Adrenal gland (tissue), 12 donors: ENCODE data around the gene CD24. TPM values are rescaled to one million over a fixed set of nuclear protein-coding genes. Genes with fewer than 3 reads are reported as not detected.
"Not testable (repeated sequence)": the region's sequence is repeated elsewhere in the genome, so short reads cannot be mapped to it uniquely, and the experiment has no call there.

Experiments used
- DNase-seq, 7 donors: peaks; one replicate each; pipeline ENCODE4 v3.0.0-alpha.2; 2019 to 2020
- H3K27ac ChIP-seq, 5 donors: fragments of 200-600 bp; sonication (generic) in 4 of 5; 1 replicate in 3 of 5; 2 replicates in 2 of 5; pipeline versions ENCODE4 v1.5.1 to v1.8.0; 2016 to 2020; ENCODE audit warnings: mild to moderate bottlenecking in 1 of 5
- H3K27me3 ChIP-seq: fragments of 200-600 bp; 2 replicates; pipeline ENCODE4 v1.8.0; 2021
- H3K36me3 ChIP-seq, 2 donors: fragments of 200-600 bp; replicated peaks in 1 of 2; 1 replicate in 1 of 2; 2 replicates in 1 of 2; pipeline versions ENCODE4 v1.5.1 to v1.8.0; 2018 to 2022
- H3K4me1 ChIP-seq, 2 donors: fragments of 200-600 bp; replicated peaks in 1 of 2; 1 replicate in 1 of 2; 2 replicates in 1 of 2; pipeline versions ENCODE4 v1.5.1 to v1.8.0; 2018 to 2021
- H3K4me3 ChIP-seq, 4 donors: fragments of 200-600 bp; sonication (generic) in 3 of 4; one replicate each; pipeline ENCODE4 v1.5.1; 2016 to 2018
- H3K9me3 ChIP-seq, 3 donors: fragments of 200-600 bp; sonication (generic) in 1 of 3; replicated peaks in 1 of 3; 1 replicate in 2 of 3; 2 replicates in 1 of 3; pipeline versions ENCODE4 v1.5.1 to v1.8.0; 2016 to 2021
- POLR2A ChIP-seq, 2 donors: fragments of 450-650 bp; IDR thresholded peaks; one replicate each; pipeline ENCODE4 v1.6.1; 2017; ENCODE audit warnings: antibody characterized with exemption in 2 of 2, mild to moderate bottlenecking in 2 of 2, moderate library complexity in 1 of 2
- WGBS, 4 donors: extraction: QIAGEN DNeasy Blood & Tissue Kit in 2 of 4; methylation state at CpG; one replicate each; pipeline versions ENCODE4 v1.1.5 to v1.1.7; 2013 to 2017; 5-methylcytosine and 5-hydroxymethylcytosine counted together
- intact Hi-C, 2 donors: fragments of 100-400 bp; cut with DNase I; formaldehyde crosslinking; loops; one replicate each; pipeline versions ENCODE4 v1.14.1 to v1.15.0; 2022 to 2023
- polyA plus RNA-seq, 3 donors: library from polyadenylated mRNA; stranded (reverse); fragments of 200-250 nt in 2 of 3; fragments of 350-450 nt in 1 of 3; fragmentation: Illumina TruSeq in 1 of 3; extraction: RNeasy Lipid Tissue Mini Kit (QIAGEN cat#74804) in 1 of 3; gene quantifications; one replicate each; pipeline ENCODE4 v1.2.3, GENCODE V29; 2013 to 2014
- total RNA-seq, 9 donors: library from RNA; depleted of rRNA in 4 of 9; stranded (reverse); fragments of >200 nt in 4 of 9; fragments of 120-200 nt in 1 of 9; fragmentation: NEBNext Ultra II Directional in 1 of 9; extraction: Animal tissue kit (Norgen Biotek cat#: 25700) in 1 of 9; gene quantifications; one replicate each; pipeline versions ENCODE4 v1.1.0 to v1.2.4, GENCODE V29; 2013 to 2023
- TF ChIP-seq, protein P1 (sequence below), 6 experiments: fragments of 450-650 bp in 4 of 6; fragments of 200-600 bp in 2 of 6; sonication (generic) in 1 of 6; IDR thresholded peaks; 1 replicate in 5 of 6; 2 replicates in 1 of 6; pipeline versions ENCODE4 v1.5.1 to v1.8.0; 2016 to 2021; ENCODE audit warnings: antibody characterized with exemption in 6 of 6, mild to moderate bottlenecking in 2 of 6, moderate library complexity in 1 of 6
- donor health status: healthy with polysubstance abuse.
- donor health status: Bipolar disorder and iron deficiency.
- donor health status: DM: yes; HTN: yes; CAD: no.
- donor health status: DM: no; HTN: no; CAD: no.
- donor health status: DM: no; HTN: no; CAD: no.
- donor health status: DM: yes; HTN: yes; CAD: no.

CD24 gene
- total and polyA plus RNA-seq, 12 donors: 0.97 to 57.5 (median 23.4) TPM; not detected in 1

DNA sequence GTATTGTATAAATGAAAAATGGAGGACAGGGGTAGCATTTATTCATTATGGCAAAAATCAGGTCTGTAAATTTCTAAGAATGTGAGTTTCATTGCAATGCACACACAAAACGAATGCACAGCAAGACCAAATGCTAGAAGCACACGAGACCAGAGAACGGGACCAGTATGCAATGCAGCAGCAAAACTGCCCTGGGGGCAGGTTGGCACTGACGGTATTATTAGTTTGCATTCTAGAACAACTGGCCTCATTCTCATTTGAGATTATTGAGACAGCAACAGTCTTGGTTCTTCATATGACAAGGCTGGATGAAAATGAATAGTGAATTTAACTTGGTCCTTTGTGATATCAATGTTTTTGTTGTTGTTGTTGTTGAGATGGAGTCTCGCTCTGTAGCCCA lies 44.5 kb upstream of the CD24 start:
- TF ChIP-seq POLR2A (IDR thresholded peaks at IDR 0.05): no peak
- TF ChIP-seq, protein P1, sequence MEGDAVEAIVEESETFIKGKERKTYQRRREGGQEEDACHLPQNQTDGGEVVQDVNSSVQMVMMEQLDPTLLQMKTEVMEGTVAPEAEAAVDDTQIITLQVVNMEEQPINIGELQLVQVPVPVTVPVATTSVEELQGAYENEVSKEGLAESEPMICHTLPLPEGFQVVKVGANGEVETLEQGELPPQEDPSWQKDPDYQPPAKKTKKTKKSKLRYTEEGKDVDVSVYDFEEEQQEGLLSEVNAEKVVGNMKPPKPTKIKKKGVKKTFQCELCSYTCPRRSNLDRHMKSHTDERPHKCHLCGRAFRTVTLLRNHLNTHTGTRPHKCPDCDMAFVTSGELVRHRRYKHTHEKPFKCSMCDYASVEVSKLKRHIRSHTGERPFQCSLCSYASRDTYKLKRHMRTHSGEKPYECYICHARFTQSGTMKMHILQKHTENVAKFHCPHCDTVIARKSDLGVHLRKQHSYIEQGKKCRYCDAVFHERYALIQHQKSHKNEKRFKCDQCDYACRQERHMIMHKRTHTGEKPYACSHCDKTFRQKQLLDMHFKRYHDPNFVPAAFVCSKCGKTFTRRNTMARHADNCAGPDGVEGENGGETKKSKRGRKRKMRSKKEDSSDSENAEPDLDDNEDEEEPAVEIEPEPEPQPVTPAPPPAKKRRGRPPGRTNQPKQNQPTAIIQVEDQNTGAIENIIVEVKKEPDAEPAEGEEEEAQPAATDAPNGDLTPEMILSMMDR (IDR thresholded peaks at IDR 0.05): no peak
- Histone ChIP-seq H3K36me3 (no peaks in the 10 kb centered on the region), H3K27ac (no peak overlapping the region), H3K27me3 (no peaks in the 10 kb centered on the region), H3K4me1 (peaks cover 14 to 16% of the 10 kb centered on the region in 2 donors), H3K9me3 (no peaks in the 10 kb centered on the region), H3K4me3 (no peak overlapping the region)
- intact Hi-C loops: no loop called here
- DNase-seq: no peak
- WGBS, 4 donors: 90 to 96% (median 93%) methylated on average over 5 of the region's 5 CpGs

- Histone ChIP-seq H3K9me3 (no peaks in the 10 kb centered on the region), H3K4me1 (no peaks in the 10 kb centered on the region), H3K27ac (no peak overlapping the region), H3K36me3 (no peaks in the 10 kb centered on the region), H3K4me3 (no peak overlapping the region), H3K27me3 (no peaks in the 10 kb centered on the region)
- intact Hi-C loops: no loop called here
- WGBS, 4 donors: 66 to 79% (median 74%) methylated on average over 2 of the region's 2 CpGs
- TF ChIP-seq POLR2A (IDR thresholded peaks at IDR 0.05): no peak
- TF ChIP-seq, protein P1 (IDR thresholded peaks at IDR 0.05): no peak
- no peak for DNase-seq
Observed at GRCh38 chr6:107009499-107009898, 35.0 kb upstream of the CD24 start.

DNA sequence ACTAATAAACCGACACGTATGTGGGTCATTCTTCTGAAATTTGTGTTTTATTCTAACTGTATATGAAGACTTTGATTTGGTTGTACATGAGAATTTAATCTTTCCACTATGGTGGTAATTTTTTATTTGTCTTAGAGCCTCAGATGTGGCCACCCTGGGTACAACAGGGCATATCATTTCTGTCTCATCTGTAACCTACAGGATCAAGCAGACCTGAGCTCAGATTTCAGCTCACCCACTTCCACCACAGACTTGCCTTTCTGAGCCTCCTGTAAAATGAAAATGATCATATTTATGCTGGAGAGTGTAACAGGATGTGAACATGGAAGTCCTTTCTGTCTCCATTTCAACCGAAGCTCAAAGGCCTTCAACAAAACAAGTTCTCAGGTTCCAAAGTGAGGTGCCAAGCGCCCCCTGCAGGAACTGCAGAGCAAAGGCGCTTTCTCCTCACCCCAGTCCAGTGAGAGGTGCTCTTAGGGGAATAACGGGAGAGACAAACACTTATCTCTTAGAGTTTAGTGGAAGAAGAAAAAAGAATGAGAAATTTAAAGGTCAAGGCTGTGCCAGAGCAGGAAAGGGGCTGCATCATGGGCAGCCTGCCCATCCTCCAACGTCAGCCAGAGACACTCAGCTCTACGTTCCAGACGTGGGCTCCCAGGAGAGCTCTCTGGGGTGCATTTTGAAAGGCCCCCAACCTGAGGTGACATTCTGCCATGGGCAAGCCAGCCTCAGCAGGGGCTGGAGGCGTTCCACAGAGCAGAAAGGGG lies 23.0 kb upstream of the CD24 start:
- no peak overlapping the region for H3K4me3 ChIP-seq
- DNase-seq: peak; percentile 63 to 79 (median 71)
- no peaks in the 10 kb centered on the region for H3K27me3 ChIP-seq
- TF ChIP-seq, protein P1 (IDR thresholded peaks at IDR 0.05): peak; percentile 63 to 82 (median 78)
- no peak for TF ChIP-seq POLR2A (IDR thresholded peaks at IDR 0.05)
- no peaks in the 10 kb centered on the region for H3K36me3 ChIP-seq
- 28 to 36% (median 34%) methylated on average over 10 of the region's 10 CpGs for WGBS, 4 donors
- intact Hi-C loops: loop anchor here (10.0 kb wide), 1 partner anchor 553 kb away; no protein-coding TSS in a partner anchor
- peaks cover 0 to 6% of the 10 kb centered on the region in 2 donors for H3K4me1 ChIP-seq
- peak overlapping the region in 2 of 5 donors; percentile 60 to 82 for H3K27ac ChIP-seq
- no peaks in the 10 kb centered on the region for H3K9me3 ChIP-seq

DNA sequence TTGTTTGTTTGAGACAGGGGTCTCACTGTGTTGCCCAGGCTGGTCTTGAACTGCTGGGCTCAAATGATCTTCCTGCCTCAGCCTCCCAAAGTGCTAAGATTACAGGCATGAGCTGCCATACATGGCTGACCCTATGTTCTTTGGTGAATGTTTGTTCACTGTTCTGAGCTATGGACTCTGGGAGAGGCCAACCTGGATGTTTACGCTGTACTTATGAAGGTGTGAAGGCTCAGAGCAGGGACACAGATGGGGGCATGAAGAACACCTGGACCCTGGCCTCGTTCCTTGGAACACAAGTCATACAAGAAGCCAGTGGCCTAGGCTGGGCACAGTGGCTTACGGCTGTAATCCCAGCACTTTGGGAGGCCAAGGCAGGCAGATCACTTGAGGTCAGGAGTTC lies 21.1 kb upstream of the CD24 start:
- Histone ChIP-seq H3K4me1 (peaks cover 0 to 6% of the 10 kb centered on the region in 2 donors), H3K27ac (no peak overlapping the region), H3K4me3 (no peak overlapping the region), H3K36me3 (no peaks in the 10 kb centered on the region), H3K27me3 (no peaks in the 10 kb centered on the region), H3K9me3 (no peaks in the 10 kb centered on the region)
- no peak for TF ChIP-seq POLR2A (IDR thresholded peaks at IDR 0.05)
- TF ChIP-seq, protein P1 (IDR thresholded peaks at IDR 0.05): no peak
- intact Hi-C loops: loop anchor here (10.0 kb wide), 1 partner anchor 551 kb away; no protein-coding TSS in a partner anchor
- no peak for DNase-seq
- 76 to 96% (median 92%) methylated on average over 2 to 3 of the region's 3 CpGs for WGBS, 4 donors

DNA sequence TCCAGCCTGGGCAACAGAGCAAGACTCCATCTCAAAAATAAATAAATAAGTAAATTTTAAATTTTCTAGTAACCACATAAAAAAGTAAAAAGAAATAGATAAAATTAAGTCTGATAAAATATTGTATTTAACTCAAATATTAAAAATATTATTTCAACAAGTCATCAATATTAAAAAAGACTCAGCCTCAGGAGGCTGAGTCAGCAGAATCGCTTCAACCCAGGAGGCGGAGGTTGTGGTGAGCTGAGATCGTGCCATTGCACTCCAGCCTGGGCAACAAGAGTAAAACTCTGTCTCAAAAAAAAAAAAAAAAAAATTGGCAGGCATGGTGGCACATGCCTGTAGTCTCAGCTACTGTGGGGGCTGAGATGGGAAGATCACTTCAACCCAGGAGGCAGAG lies 15.2 kb upstream of the CD24 start:
- not testable (repeated sequence) for H3K27me3 ChIP-seq, DNase-seq, H3K4me1 ChIP-seq, H3K36me3 ChIP-seq, H3K27ac ChIP-seq, H3K9me3 ChIP-seq, H3K4me3 ChIP-seq
- WGBS, 4 donors: 30 to 46% (median 37%) methylated on average over 3 of the region's 3 CpGs
- intact Hi-C loops: loop anchor here (10.0 kb wide), 1 partner anchor 545 kb away; no protein-coding TSS in a partner anchor
